NT2/D1 (cell line): ENCODE results near the gene SMC3.

ENCODE experiments used
- SUZ12 ChIP-seq: IDR thresholded peaks from 2 replicates; pipeline ENCODE4 v1.6.1; 2011; ENCODE audit not compliant: insufficient read length, insufficient read depth; ENCODE audit errors: extremely low read depth
- YY1 ChIP-seq: IDR thresholded peaks from 2 replicates; pipeline ENCODE4 v1.6.1; 2011; ENCODE audit not compliant: insufficient read length, insufficient read depth
- ZNF274 ChIP-seq: IDR thresholded peaks from 2 replicates; pipeline ENCODE4 v1.6.1; 2011; ENCODE audit warnings: mild to moderate bottlenecking, low read depth, low read length

DNA sequence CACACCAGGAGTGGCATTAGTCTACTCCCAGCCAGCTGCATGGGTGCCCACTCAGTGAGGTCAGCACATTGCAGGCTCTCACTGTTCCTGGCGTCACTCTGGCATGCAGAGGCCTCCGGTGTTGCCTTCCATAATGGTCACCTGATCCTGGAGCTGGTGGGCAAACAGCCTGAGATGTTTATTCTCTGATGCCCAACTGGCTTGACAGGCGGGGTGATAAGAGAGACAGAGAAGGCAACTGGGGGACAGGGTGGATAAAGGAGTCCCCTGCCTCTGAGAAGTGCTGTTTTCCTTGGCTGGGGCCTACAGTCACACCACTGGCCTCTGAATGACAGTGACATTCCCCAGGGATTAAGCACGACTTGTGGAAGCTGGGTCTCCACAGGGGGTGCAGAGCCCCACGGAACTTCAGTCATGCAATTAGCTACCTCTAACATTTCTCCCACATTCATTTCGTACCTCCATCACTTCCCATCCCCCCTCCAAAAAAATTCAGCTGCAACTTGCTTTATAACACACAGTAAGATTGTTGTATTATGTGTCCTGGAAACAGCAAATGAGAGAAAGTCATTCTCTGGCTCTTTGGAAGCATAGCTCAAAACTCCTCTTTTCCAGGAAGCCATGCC, 69.5 kb downstream of the SMC3 start:
- TF ChIP-seq YY1: no peak
- no peak for TF ChIP-seq ZNF274
- no peak for TF ChIP-seq SUZ12
